Stimulated activated CD4-positive, alpha-beta T cell treated with anti-CD3 and anti-CD28 coated beads, Interleukin-1b, Interleukin-23, amount 100 ng/mL, for 1 hour (primary cell): ENCODE data around the gene CCDC91.
A peak's percentile ranks its signal among the peaks of the same experiment; 100 is the strongest.
"Not testable (repeated sequence)": the region's sequence is repeated elsewhere in the genome, so short reads cannot be mapped to it uniquely, and the experiment has no call there.

Experiments used
- DNase-seq, 2 donors: peaks; one replicate each; pipeline ENCODE4 v3.0.0-alpha.2; 2020; ENCODE audit warnings: low read depth in 2 of 2

Gene CCDC91

GRCh38 chr12:28180786-28181185, 9.5 kb upstream of the CCDC91 start:
- no peak for DNase-seq

- DNase-seq: no peak
Observed at GRCh38 chr12:28184375-28184774, 5.9 kb upstream of the CCDC91 start.

- DNase-seq: no peak
Observed at GRCh38 chr12:28186500-28186899, 3.8 kb upstream of the CCDC91 start.

- DNase-seq: no peak
Observed at GRCh38 chr12:28189784-28190320, 404 bp upstream of the CCDC91 start.

GRCh38 chr12:28191051-28192048, 1.1 kb downstream of the CCDC91 start:
- DNase-seq: no peak

- DNase-seq: no peak
Observed at GRCh38 chr12:28192125-28192524, 1.9 kb downstream of the CCDC91 start.

GRCh38 chr12:28194621-28195020, 4.4 kb downstream of the CCDC91 start:
- not testable (repeated sequence) for DNase-seq

GRCh38 chr12:28201136-28201535, 10.9 kb downstream of the CCDC91 start:
- DNase-seq: not testable (repeated sequence)

- no peak for DNase-seq
Observed at GRCh38 chr12:28202374-28203130, 12.3 kb downstream of the CCDC91 start.

- DNase-seq: no peak
Observed at GRCh38 chr12:28209782-28210181, 19.5 kb downstream of the CCDC91 start.

- no peak for DNase-seq
Observed at GRCh38 chr12:28212182-28212581, 21.9 kb downstream of the CCDC91 start.

- no peak for DNase-seq
Observed at GRCh38 chr12:28215021-28215420, 24.8 kb downstream of the CCDC91 start.

- DNase-seq: no peak
Observed at GRCh38 chr12:28216016-28216415, 25.8 kb downstream of the CCDC91 start.

- DNase-seq: no peak
Observed at GRCh38 chr12:28217805-28218204, 27.5 kb downstream of the CCDC91 start.

- no peak for DNase-seq
Observed at GRCh38 chr12:28218875-28219274, 28.6 kb downstream of the CCDC91 start.

- DNase-seq: no peak
Observed at GRCh38 chr12:28219827-28220226, 29.6 kb downstream of the CCDC91 start.

- DNase-seq: peak; percentile 11 to 23
Observed at GRCh38 chr12:28222081-28222700, 31.9 kb downstream of the CCDC91 start.

- no peak for DNase-seq
Observed at GRCh38 chr12:28223025-28223554, 32.8 kb downstream of the CCDC91 start.

- no peak for DNase-seq
Observed at GRCh38 chr12:28223858-28224257, 33.6 kb downstream of the CCDC91 start.

- DNase-seq: no peak
Observed at GRCh38 chr12:28226705-28227104, 36.4 kb downstream of the CCDC91 start.

GRCh38 chr12:28227251-28227650, 37.0 kb downstream of the CCDC91 start:
- DNase-seq: no peak

- no peak for DNase-seq
Observed at GRCh38 chr12:28231248-28231647, 41.0 kb downstream of the CCDC91 start.
